Muscle of back (tissue), 13 donors: ENCODE measurements around the gene PITRM1. TPM values are rescaled to one million over a fixed set of nuclear protein-coding genes. Genes with fewer than 3 reads are reported as not detected.
A peak's percentile ranks its signal among the peaks of the same experiment; 100 is the strongest.
"Not testable (repeated sequence)": the region's sequence is repeated elsewhere in the genome, so short reads cannot be mapped to it uniquely, and the experiment has no call there.

Experiments used
- DNase-seq, 3 donors: peaks; one replicate each; pipeline versions ENCODE4 v3.0.0 to v3.0.0-alpha.2; 2013
- long read RNA-seq, 9 donors: transcript quantifications; one replicate each; lab custom pipeline, GENCODE V29; 2026
- polyA plus RNA-seq, 10 donors: library from polyadenylated mRNA; unstranded; fragments of 120-200 nt; gene quantifications; one replicate each; pipeline ENCODE4 v1.2.1, GENCODE V29; 2013; ENCODE audit not compliant: insufficient read length in 10 of 10

The PITRM1 gene
- 10 to 100 TPM; 51.6 to 75.5 (median 58.2) TPM for polyA plus RNA-seq
- long read RNA-seq, donor 1, partial matches to known transcripts: 5 of 9 reads
- long read RNA-seq, donor 1, other reads (novel, unspliced or antisense): 0 of 9 reads
- long read RNA-seq, donor 2, transcript PITRM1-201 (27 exons, 3,450 nt): major isoform, 5 of 6 reads
- long read RNA-seq, donor 2, partial matches to known transcripts: 0 of 6 reads
- long read RNA-seq, donor 2, other reads (novel, unspliced or antisense): 0 of 6 reads
- long read RNA-seq, donor 3: 0 reads
- long read RNA-seq, donor 4, partial matches to known transcripts: 0 of 3 reads
- long read RNA-seq, donor 4, other reads (novel, unspliced or antisense): 0 of 3 reads
- long read RNA-seq, donor 5, partial matches to known transcripts: 0 of 3 reads
- long read RNA-seq, donor 5, other reads (novel, unspliced or antisense): 0 of 3 reads
- long read RNA-seq, donor 6, partial matches to known transcripts: 5 of 10 reads
- long read RNA-seq, donor 6, other reads (novel, unspliced or antisense): 0 of 10 reads
- long read RNA-seq, donor 7, partial matches to known transcripts: 6 of 8 reads
- long read RNA-seq, donor 7, other reads (novel, unspliced or antisense): 0 of 8 reads
- long read RNA-seq, donor 8: 0 reads
- long read RNA-seq, donor 9, partial matches to known transcripts: 0 of 1 reads
- long read RNA-seq, donor 9, other reads (novel, unspliced or antisense): 0 of 1 reads

GRCh38 chr10:3172446-3173170 lies at the start of gene PITRM1:
PITRM1 (minus strand) TSS chr10:3172782; CDS start chr10:3172772, 10 bp downstream.
- peak; percentile 99 for DNase-seq

- DNase-seq: no peak
Observed at GRCh38 chr10:3222068-3222467, 49.5 kb upstream of the PITRM1 start.

GRCh38 chr10:3221601-3222000 lies 49.0 kb upstream of the PITRM1 start:
- not testable (repeated sequence) for DNase-seq

- peak in 1 of 3 donors; percentile 72 for DNase-seq
Observed at GRCh38 chr10:3220853-3221252, 48.3 kb upstream of the PITRM1 start.

- not testable (repeated sequence) for DNase-seq
Observed at GRCh38 chr10:3219021-3219628, 46.5 kb upstream of the PITRM1 start.

- no peak for DNase-seq
Observed at GRCh38 chr10:3217853-3218252, 45.3 kb upstream of the PITRM1 start.

GRCh38 chr10:3217301-3217700 lies 44.7 kb upstream of the PITRM1 start:
- peak in 1 of 3 donors; percentile 73 for DNase-seq

- DNase-seq: no peak
Observed at GRCh38 chr10:3215153-3215775, 42.7 kb upstream of the PITRM1 start.

- DNase-seq: peak in 2 of 3 donors; percentile 65 to 82
Observed at GRCh38 chr10:3213758-3214515, 41.4 kb upstream of the PITRM1 start.

- DNase-seq: peak; percentile 47 to 89 (median 58)
Observed at GRCh38 chr10:3213208-3213607, 40.6 kb upstream of the PITRM1 start.

- DNase-seq: no peak
Observed at GRCh38 chr10:3210251-3210877, 37.8 kb upstream of the PITRM1 start.

- DNase-seq: no peak
Observed at GRCh38 chr10:3208481-3209406, 36.2 kb upstream of the PITRM1 start.

- no peak for DNase-seq
Observed at GRCh38 chr10:3207351-3207750, 34.8 kb upstream of the PITRM1 start.

- DNase-seq: peak in 1 of 3 donors; percentile 52
Observed at GRCh38 chr10:3206511-3207157, 34.1 kb upstream of the PITRM1 start.

GRCh38 chr10:3203972-3204371 lies 31.4 kb upstream of the PITRM1 start:
- DNase-seq: no peak

GRCh38 chr10:3203016-3203811 lies 30.6 kb upstream of the PITRM1 start:
- no peak for DNase-seq

- DNase-seq: no peak
Observed at GRCh38 chr10:3201796-3202195, 29.2 kb upstream of the PITRM1 start.
